Panc1 (cell line): ENCODE data around the gene MNX1. TPM values are rescaled to one million over a fixed set of nuclear protein-coding genes. Genes with fewer than 3 reads are reported as not detected.

Experiments used
- ATAC-seq: fragments of 200-7000 bp; cut with Tn5 transposase; 2 replicates; pipeline ENCODE4 v1.9.1; 2020; ENCODE audit warnings: mild to moderate bottlenecking, moderate library complexity
- BruUV-seq: library from RNA; stranded (reverse); fragments of 400-500 nt; replicated peaks from 2 replicates; lab custom pipeline; 2021; lab: Mats Ljungman, UMichigan
- CTCF ChIA-PET: fragments of 300-600 bp; sonication (Branson Sonifier 250); formaldehyde crosslinking; loops from one replicate; lab custom pipeline; 2022; ENCODE audit warnings: antibody characterized with exemption; lab: Charles Lee
- POLR2A ChIA-PET: fragments of 300-600 bp; sonication (Branson Sonifier 250); formaldehyde crosslinking; loops from one replicate; lab custom pipeline; 2022; ENCODE audit warnings: antibody characterized with exemption; lab: Charles Lee
- DNase-seq: peaks from one replicate; pipeline ENCODE4 v3.0.0-alpha.2; 2010; ENCODE audit warnings: low read depth, low spot score
- H3K27ac ChIP-seq: 2 replicates; pipeline ENCODE4 v1.5.1; 2011; ENCODE audit warnings: mild to moderate bottlenecking, low read length, inconsistent platforms
- H3K27me3 ChIP-seq: fragments of 200-500 bp; sonication (Bioruptor generic); 2 replicates; pipeline ENCODE4 v1.6.0; 2014; ENCODE audit warnings: low read length, inconsistent platforms; ENCODE audit not compliant: control insufficient read depth, insufficient read depth
- H3K36me3 ChIP-seq: fragments of 200-500 bp; sonication (Bioruptor generic); 2 replicates; pipeline ENCODE4 v1.5.1; 2014; ENCODE audit warnings: inconsistent platforms, mild to moderate bottlenecking, low read length, moderate library complexity; ENCODE audit not compliant: control insufficient read depth, insufficient read depth
- H3K4me1 ChIP-seq: 2 replicates; pipeline ENCODE4 v1.5.1; 2011; ENCODE audit warnings: inconsistent platforms, mild to moderate bottlenecking, low read length, moderate library complexity; ENCODE audit not compliant: control insufficient read depth, insufficient read depth
- H3K4me3 ChIP-seq, 2 experiments: 2 replicates each; pipeline ENCODE4 v1.5.1; 2011 to 2012; ENCODE audit warnings: low read depth in 2 of 2, low read length in 2 of 2, mild to moderate bottlenecking in 2 of 2, inconsistent platforms in 1 of 2, moderate library complexity in 1 of 2
- H3K9me3 ChIP-seq: fragments of 200-500 bp; sonication (Bioruptor generic); 2 replicates; pipeline ENCODE4 v1.5.1; 2014; ENCODE audit warnings: low read depth, mild to moderate bottlenecking, inconsistent platforms, low read length, moderate library complexity; ENCODE audit not compliant: control insufficient read depth, insufficient read depth
- CTCF ChIP-seq: fragments of 450-650 bp; IDR thresholded peaks from 2 replicates; pipeline ENCODE4 v1.5.1; 2017; ENCODE audit warnings: mild to moderate bottlenecking
- POLR2AphosphoS5 ChIP-seq: IDR thresholded peaks from 2 replicates; pipeline ENCODE4 v1.6.1; 2012; ENCODE audit warnings: mild to moderate bottlenecking, low read depth, low read length, moderate library complexity
- REST ChIP-seq, 2 experiments: IDR thresholded peaks; 2 replicates each; pipeline ENCODE4 v1.6.1; 2011 to 2012; ENCODE audit warnings: low read depth in 2 of 2, control low read depth in 1 of 2, low read length in 1 of 2, mild to moderate bottlenecking in 1 of 2, moderate library complexity in 1 of 2; ENCODE audit not compliant: insufficient read depth in 1 of 2
- SIN3A ChIP-seq: IDR thresholded peaks from 2 replicates; pipeline ENCODE4 v1.6.1; 2012; ENCODE audit warnings: low read depth, mild to moderate bottlenecking, low read length, moderate library complexity, borderline replicate concordance; ENCODE audit not compliant: insufficient read depth
- TCF7L2 ChIP-seq: IDR thresholded peaks from 2 replicates; pipeline ENCODE4 v1.6.1; 2011; ENCODE audit warnings: mild to moderate bottlenecking, low read depth, low read length, inconsistent platforms
- in situ Hi-C: cut with HindIII; loops from 2 replicates; pipeline ENCODE4 v1.10.0; 2016; ENCODE audit warnings: low sequenced_read_pairs, low pct_unique_long_range_greater_than_20kb
- intact Hi-C: fragments of 100-400 bp; cut with micrococcal nuclease; formaldehyde crosslinking; loops from one replicate; pipeline ENCODE4 v1.10.0; 2022; ENCODE audit not compliant: unreplicated experiment
- total RNA-seq: library from RNA; stranded (reverse); gene quantifications from one replicate; pipeline ENCODE4 v1.2.1, GENCODE V29; 2021; ENCODE audit not compliant: unreplicated experiment

MNX1 gene
- total RNA-seq, 1 experiment from 2014 or later = 3.6 TPM

- ChIA-PET POLR2A (no interaction called here), CTCF (no interaction called here)
- TF ChIP-seq CTCF (no peak), SIN3A (no peak), TCF7L2 (no peak), REST (IDR thresholded peaks at IDR 0.05; ENCODE audit: insufficient read depth in 1 of 2, low read depth in 2 of 2, low read length in 1 of 2) (no peak), POLR2AphosphoS5 (no peak)
- intact Hi-C loops (no loop called here), in situ Hi-C loops (no loop called here)
- peaks cover 12% of the 10 kb centered on the region for H3K27me3 ChIP-seq
- no peaks in the 10 kb centered on the region; the same call in 1 of the 2 replicates for H3K4me1 ChIP-seq
- no peak for DNase-seq
- BruUV-seq = no TSS peak
- no peaks in the 10 kb centered on the region for H3K9me3 ChIP-seq
- ATAC-seq = peak; percentile 56; the same call in 1 of the 2 replicates
- no peaks in the 10 kb centered on the region for H3K36me3 ChIP-seq
- no peak overlapping the region for H3K4me3 ChIP-seq
- no peak overlapping the region for H3K27ac ChIP-seq
These were observed 17.2 kb upstream of the MNX1 start for GRCh38 chr7:157027568-157028198.

DNA sequence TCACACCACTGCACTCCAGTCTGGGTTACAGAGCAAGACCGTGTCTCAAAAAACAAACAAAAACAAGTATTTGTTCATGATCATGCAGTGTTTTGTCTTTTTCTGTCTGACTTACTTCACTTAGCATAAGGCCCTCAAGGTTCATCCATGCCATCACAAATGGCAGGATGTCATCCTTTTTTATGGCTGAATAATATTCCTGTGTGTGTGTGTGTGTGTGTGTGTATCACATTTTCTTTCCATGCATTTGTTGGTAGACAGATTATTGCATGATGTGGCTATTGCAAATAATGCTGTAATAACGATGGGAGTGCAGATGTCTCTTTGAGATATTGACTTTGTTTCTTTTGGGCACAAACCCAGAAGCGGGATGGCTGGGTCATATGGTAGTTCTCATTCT is 14.3 kb upstream of the MNX1 start:
- ATAC-seq = no peak
- DNase-seq = no peak
- POLR2A ChIA-PET = interaction anchor here (0.6 kb wide), 1 partner anchor 11 kb away, joined by 3 read pairs; no protein-coding TSS in a partner anchor
- Histone ChIP-seq H3K27ac (no peak overlapping the region), H3K27me3 (peaks cover 24% of the 10 kb centered on the region), H3K4me3 (no peak overlapping the region), H3K36me3 (no peaks in the 10 kb centered on the region), H3K9me3 (no peaks in the 10 kb centered on the region), H3K4me1 (peaks cover under 1% of the 10 kb centered on the region; the same call in 1 of the 2 replicates)
- CTCF ChIA-PET = no interaction called here
- intact Hi-C loops = no loop called here
- no TSS peak for BruUV-seq
- in situ Hi-C loops = no loop called here
- TF ChIP-seq REST (IDR thresholded peaks at IDR 0.05; ENCODE audit: insufficient read depth in 1 of 2, low read depth in 2 of 2, low read length in 1 of 2) (no peak), CTCF (no peak), SIN3A (no peak), POLR2AphosphoS5 (no peak), TCF7L2 (no peak)
